Liver (tissue), 9 donors: ENCODE results near the gene ATPAF1. TPM values are rescaled to one million over a fixed set of nuclear protein-coding genes. Genes with fewer than 3 reads are reported as not detected.
A peak's percentile ranks its signal among the peaks of the same experiment; 100 is the strongest.

Experiments used
- DNase-seq: peaks from one replicate; pipeline ENCODE4 v3.0.0-alpha.2; 2017; ENCODE audit warnings: low spot score
- H3K27ac ChIP-seq, 2 donors: one replicate each; pipeline ENCODE4 v1.7.0; 2013; ENCODE audit warnings: inconsistent platforms in 2 of 2, low read length in 2 of 2, control low read depth in 1 of 2, low read depth in 1 of 2, mild to moderate bottlenecking in 1 of 2
- H3K27me3 ChIP-seq, 4 donors: one replicate each; pipeline versions ENCODE4 v1.6.1 to v1.7.0; 2013; ENCODE audit warnings: low read length in 3 of 4, inconsistent platforms in 1 of 4, mild to moderate bottlenecking in 1 of 4, moderate library complexity in 1 of 4; ENCODE audit not compliant: control insufficient read depth in 4 of 4, insufficient read depth in 4 of 4
- H3K36me3 ChIP-seq, 4 donors: one replicate each; pipeline versions ENCODE4 v1.6.1 to v1.7.0; 2013; ENCODE audit warnings: low read length in 3 of 4, mild to moderate bottlenecking in 3 of 4, low read depth in 1 of 4, moderate library complexity in 1 of 4; ENCODE audit not compliant: control insufficient read depth in 4 of 4, insufficient read depth in 3 of 4
- H3K4me1 ChIP-seq, 4 donors: one replicate each; pipeline versions ENCODE4 v1.6.1 to v1.7.0; 2013; ENCODE audit warnings: low read length in 3 of 4, mild to moderate bottlenecking in 3 of 4, moderate library complexity in 1 of 4; ENCODE audit not compliant: control insufficient read depth in 4 of 4, insufficient read depth in 4 of 4
- H3K4me3 ChIP-seq, 3 donors: one replicate each; pipeline versions ENCODE4 v1.6.1 to v1.7.0; 2013; ENCODE audit warnings: low read length in 3 of 3, control low read depth in 1 of 3, low read depth in 1 of 3, mild to moderate bottlenecking in 1 of 3
- H3K9ac ChIP-seq, 2 donors: one replicate each; pipeline ENCODE4 v1.7.0; 2013; ENCODE audit warnings: low read length in 2 of 2, mild to moderate bottlenecking in 2 of 2, moderate library complexity in 2 of 2, control low read depth in 1 of 2, low read depth in 1 of 2
- H3K9me3 ChIP-seq, 4 donors: one replicate each; pipeline versions ENCODE4 v1.6.1 to v1.7.0; 2013; ENCODE audit warnings: low read length in 3 of 4; ENCODE audit not compliant: control insufficient read depth in 4 of 4
- CTCF ChIP-seq: fragments of 150-350 bp; IDR thresholded peaks from 2 replicates; pipeline ENCODE4 v1.5.1; 2017; ENCODE audit warnings: improper control_type of control experiment, low read depth, low read length; ENCODE audit not compliant: missing input control
- HNF4A ChIP-seq, 2 donors: conservative IDR thresholded peaks; 2 replicates each; pipeline ENCODE4 v1.6.1; 2016; ENCODE audit warnings: antibody characterized with exemption in 2 of 2, mild to moderate bottlenecking in 2 of 2
- JUND ChIP-seq, 2 donors: IDR thresholded peaks; 2 replicates each; pipeline ENCODE4 v1.6.1; 2016; ENCODE audit warnings: antibody characterized with exemption in 2 of 2
- MAX ChIP-seq: IDR thresholded peaks from 2 replicates; pipeline ENCODE4 v1.6.1; 2016; ENCODE audit warnings: antibody characterized with exemption
- NR2F2 ChIP-seq: IDR thresholded peaks from 2 replicates; pipeline ENCODE4 v1.6.1; 2016; ENCODE audit warnings: antibody characterized with exemption
- RAD21 ChIP-seq, 2 donors: IDR thresholded peaks; 2 replicates each; pipeline ENCODE4 v1.6.1; 2016; ENCODE audit warnings: antibody characterized with exemption in 2 of 2, mild to moderate bottlenecking in 2 of 2
- REST ChIP-seq: IDR thresholded peaks from 2 replicates; pipeline ENCODE4 v1.6.1; 2016; ENCODE audit warnings: antibody characterized with exemption, mild to moderate bottlenecking
- RXRA ChIP-seq, 2 donors: IDR thresholded peaks; 2 replicates each; pipeline ENCODE4 v1.6.1; 2017 to 2018; ENCODE audit warnings: antibody characterized with exemption in 2 of 2, mild to moderate bottlenecking in 1 of 2
- SP1 ChIP-seq: IDR thresholded peaks from 2 replicates; pipeline ENCODE4 v1.6.1; 2018; ENCODE audit warnings: antibody characterized with exemption, mild to moderate bottlenecking
- YY1 ChIP-seq: IDR thresholded peaks from 2 replicates; pipeline ENCODE4 v1.6.1; 2016; ENCODE audit warnings: antibody characterized with exemption, mild to moderate bottlenecking
- WGBS: extraction: QIAGEN DNeasy Blood & Tissue Kit; methylation state at CpG from one replicate; pipeline ENCODE4 v1.1.7; 2013; 5-methylcytosine and 5-hydroxymethylcytosine counted together
- polyA plus RNA-seq, 2 donors: library from polyadenylated mRNA; stranded (reverse) in 1 of 2; unstranded in 1 of 2; fragments of 200-250 nt in 1 of 2; fragments of >200 nt in 1 of 2; fragmentation: Nextera tagmentation in 1 of 2; extraction: Ambion mirVana in 1 of 2; gene quantifications; one replicate each; pipeline versions ENCODE4 v1.2.1 to v1.2.3, GENCODE V29; 2013 to 2015
- total RNA-seq, 2 donors: library from RNA; depleted of rRNA; stranded (reverse); fragments of >200 nt; gene quantifications; one replicate each; pipeline ENCODE4 v1.2.3, GENCODE V29; 2014
- TF ChIP-seq, protein P1 (sequence below): IDR thresholded peaks from 2 replicates; pipeline ENCODE4 v1.6.1; 2016; ENCODE audit warnings: antibody characterized with exemption
- TF ChIP-seq, protein P2 (sequence below): IDR thresholded peaks from 2 replicates; pipeline ENCODE4 v1.6.1; 2016; ENCODE audit warnings: antibody characterized with exemption
- donor health status: healthy.
- donor health status: healthy.
- donor health status: healthy.
- donor health status: healthy.
- donor health status: healthy.

ATPAF1 gene
- total and polyA plus RNA-seq, 4 donors = 35.3 to 54.1 (median 37.0) TPM

- Histone ChIP-seq H3K36me3 (peaks cover 7 to 26% (median 14%) of the 10 kb centered on the region in 4 donors), H3K27ac (no peak overlapping the region), H3K9me3 (no peaks in the 10 kb centered on the region)
These were observed 7.6 kb upstream of the ATPAF1 start for GRCh38 chr1:46675549-46676314.

DNA sequence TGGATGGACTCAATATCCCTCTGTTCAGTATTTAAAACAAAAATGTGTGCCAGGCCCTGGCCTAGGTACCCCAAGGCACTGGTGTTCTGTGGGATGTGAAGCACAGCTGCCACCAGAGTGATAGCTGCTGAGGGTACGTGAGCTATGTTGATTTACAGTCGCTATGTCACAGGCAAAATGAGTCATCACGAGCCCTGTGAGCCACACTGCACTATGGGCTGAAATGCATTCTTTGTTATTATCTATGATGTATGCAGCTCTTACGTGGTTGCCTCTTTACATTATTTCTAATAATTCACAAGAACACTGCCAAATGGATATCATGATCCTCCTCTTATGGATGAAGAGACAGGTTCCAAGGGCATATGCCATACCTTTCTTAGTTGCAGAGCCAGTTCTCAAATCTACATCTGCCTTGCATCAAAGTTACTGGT is 5.6 kb upstream of the ATPAF1 start:
- Histone ChIP-seq H3K27ac (no peak overlapping the region), H3K9ac (no peak overlapping the region), H3K27me3 (no peaks in the 10 kb centered on the region), H3K36me3 (peaks cover 6 to 20% (median 7%) of the 10 kb centered on the region in 4 donors), H3K9me3 (no peaks in the 10 kb centered on the region), H3K4me1 (no peaks in the 10 kb centered on the region), H3K4me3 (no peak overlapping the region)
- TF ChIP-seq NR2F2 (no peak), MAX (no peak), REST (no peak), RXRA (IDR thresholded peaks at IDR 0.05) (no peak)
- TF ChIP-seq, protein P1, sequence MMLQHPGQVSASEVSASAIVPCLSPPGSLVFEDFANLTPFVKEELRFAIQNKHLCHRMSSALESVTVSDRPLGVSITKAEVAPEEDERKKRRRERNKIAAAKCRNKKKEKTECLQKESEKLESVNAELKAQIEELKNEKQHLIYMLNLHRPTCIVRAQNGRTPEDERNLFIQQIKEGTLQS = no peak
- WGBS = 85% methylated on average over 4 of the region's 4 CpGs
- no peak for DNase-seq

More at GRCh38 chr1:46675549-46676314, 7.6 kb upstream of the ATPAF1 start:
- peak; percentile 14 for TF ChIP-seq SP1
- TF ChIP-seq, protein P1 = peak; percentile 29
- TF ChIP-seq RXRA (IDR thresholded peaks at IDR 0.05) = peak in 1 of 2 donors; percentile 4
- no peak for TF ChIP-seq HNF4A (conservative IDR thresholded peaks at IDR 0.05)
- TF ChIP-seq, protein P2, sequence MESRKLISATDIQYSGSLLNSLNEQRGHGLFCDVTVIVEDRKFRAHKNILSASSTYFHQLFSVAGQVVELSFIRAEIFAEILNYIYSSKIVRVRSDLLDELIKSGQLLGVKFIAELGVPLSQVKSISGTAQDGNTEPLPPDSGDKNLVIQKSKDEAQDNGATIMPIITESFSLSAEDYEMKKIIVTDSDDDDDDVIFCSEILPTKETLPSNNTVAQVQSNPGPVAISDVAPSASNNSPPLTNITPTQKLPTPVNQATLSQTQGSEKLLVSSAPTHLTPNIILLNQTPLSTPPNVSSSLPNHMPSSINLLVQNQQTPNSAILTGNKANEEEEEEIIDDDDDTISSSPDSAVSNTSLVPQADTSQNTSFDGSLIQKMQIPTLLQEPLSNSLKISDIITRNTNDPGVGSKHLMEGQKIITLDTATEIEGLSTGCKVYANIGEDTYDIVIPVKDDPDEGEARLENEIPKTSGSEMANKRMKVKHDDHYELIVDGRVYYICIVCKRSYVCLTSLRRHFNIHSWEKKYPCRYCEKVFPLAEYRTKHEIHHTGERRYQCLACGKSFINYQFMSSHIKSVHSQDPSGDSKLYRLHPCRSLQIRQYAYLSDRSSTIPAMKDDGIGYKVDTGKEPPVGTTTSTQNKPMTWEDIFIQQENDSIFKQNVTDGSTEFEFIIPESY = no peak
- no peak for TF ChIP-seq JUND (IDR thresholded peaks at IDR 0.05)
- no peaks in the 10 kb centered on the region for H3K27me3 ChIP-seq
- no peak for DNase-seq
- no peaks in the 10 kb centered on the region for H3K4me1 ChIP-seq
- no peak overlapping the region for H3K9ac ChIP-seq
- WGBS = 98% methylated on average over 1 of the region's 1 CpG
- no peak overlapping the region for H3K4me3 ChIP-seq

DNA sequence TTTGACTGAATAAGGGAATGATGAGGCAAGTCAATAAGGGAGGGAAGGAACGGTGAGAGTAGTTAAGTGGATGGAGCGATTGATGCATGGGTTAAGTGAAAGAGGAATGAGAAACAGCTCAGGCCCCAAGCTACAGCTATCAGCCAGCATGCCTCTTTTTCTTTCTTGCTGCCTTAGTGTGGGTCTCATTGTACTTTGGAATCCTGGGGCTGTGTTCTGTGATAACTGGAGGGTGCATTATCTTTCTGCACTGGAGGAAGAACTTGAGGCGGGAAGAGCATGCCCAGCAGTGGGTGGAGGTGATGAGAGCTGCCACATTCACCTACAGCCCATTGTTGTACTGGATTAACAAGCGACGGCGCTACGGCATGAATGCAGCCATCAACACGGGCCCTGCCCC is 4.5 kb upstream of the ATPAF1 start:
- Histone ChIP-seq H3K9me3 (no peaks in the 10 kb centered on the region), H3K27me3 (no peaks in the 10 kb centered on the region), H3K9ac (no peak overlapping the region), H3K36me3 (peaks cover 3 to 14% (median 5%) of the 10 kb centered on the region in 4 donors), H3K27ac (no peak overlapping the region), H3K4me3 (no peak overlapping the region), H3K4me1 (peaks cover 0 to 4% (median 3%) of the 10 kb centered on the region in 4 donors)
- 79% methylated on average over 8 of the region's 8 CpGs for WGBS
- DNase-seq = no peak
- TF ChIP-seq YY1 (no peak), MAX (no peak), RAD21 (IDR thresholded peaks at IDR 0.05) (no peak), CTCF (no peak), HNF4A (conservative IDR thresholded peaks at IDR 0.05) (no peak), SP1 (no peak), JUND (IDR thresholded peaks at IDR 0.05) (no peak), RXRA (IDR thresholded peaks at IDR 0.05) (no peak), REST (no peak)
